Lower leg skin (tissue), 3 donors: ENCODE measurements around the gene STAT2.

Experiments
- CTCF ChIP-seq, 3 donors: fragments of 450-650 bp; IDR thresholded peaks; one replicate each; pipeline ENCODE4 v1.5.1; 2016; ENCODE audit warnings: antibody characterized with exemption in 3 of 3, mild to moderate bottlenecking in 3 of 3, moderate library complexity in 2 of 3
- POLR2A ChIP-seq, 2 donors: fragments of 450-650 bp; IDR thresholded peaks; one replicate each; pipeline ENCODE4 v1.6.1; 2016 to 2017; ENCODE audit warnings: antibody characterized with exemption in 2 of 2, mild to moderate bottlenecking in 1 of 2, moderate library complexity in 1 of 2

DNA sequence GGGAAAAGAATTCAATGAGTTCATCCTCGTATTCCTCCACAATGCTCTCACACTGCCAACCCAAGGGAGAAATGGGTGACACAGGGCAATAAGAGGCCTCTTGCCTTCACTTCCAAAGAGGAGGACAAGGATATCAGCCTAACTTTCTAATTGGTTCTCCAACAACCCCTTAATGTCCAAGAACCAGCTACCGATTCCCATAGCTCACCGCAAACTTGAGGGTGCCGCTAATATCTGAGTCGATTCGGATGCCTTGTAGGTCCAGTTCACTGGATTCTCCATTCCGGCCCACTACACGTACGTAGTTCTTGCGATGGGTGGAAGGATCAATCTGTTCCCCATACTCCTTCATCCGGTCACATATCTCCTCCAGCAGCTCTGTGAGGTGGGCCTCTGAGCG, 48.9 kb downstream of the STAT2 start:
- TF ChIP-seq CTCF (IDR thresholded peaks at IDR 0.05) (no peak), POLR2A (IDR thresholded peaks at IDR 0.05) (no peak)
